Right kidney (tissue), 1 donor: ENCODE results near the gene PXMP4.
"Not testable (repeated sequence)": the region's sequence is repeated elsewhere in the genome, so short reads cannot be mapped to it uniquely, and the experiment has no call there.

Source experiments
- DNase-seq: peaks from one replicate; pipeline ENCODE4 v3.0.0-alpha.2; 2016

The PXMP4 gene

GRCh38 chr20:33704197-33704924 is 15.7 kb downstream of the PXMP4 start:
- no peak for DNase-seq

GRCh38 chr20:33703498-33704137 is 16.5 kb downstream of the PXMP4 start:
- DNase-seq, result no peak

GRCh38 chr20:33702861-33703260 is 17.2 kb downstream of the PXMP4 start:
- no peak for DNase-seq

GRCh38 chr20:33701629-33702450 is 18.3 kb downstream of the PXMP4 start:
- DNase-seq, result no peak

GRCh38 chr20:33700696-33701441 is 19.2 kb downstream of the PXMP4 start:
- DNase-seq, result not testable (repeated sequence)

GRCh38 chr20:33698966-33699365 is 21.1 kb downstream of the PXMP4 start:
- not testable (repeated sequence) for DNase-seq

GRCh38 chr20:33697129-33697528 is 23.0 kb downstream of the PXMP4 start:
- no peak for DNase-seq

GRCh38 chr20:33696448-33696847 is 23.7 kb downstream of the PXMP4 start:
- DNase-seq, result no peak

- no peak for DNase-seq
Observed at GRCh38 chr20:33694639-33695012, 25.5 kb downstream of the PXMP4 start.

GRCh38 chr20:33693741-33694638 is 26.1 kb downstream of the PXMP4 start:
- no peak for DNase-seq

GRCh38 chr20:33693289-33693688 is 26.8 kb downstream of the PXMP4 start:
- no peak for DNase-seq

GRCh38 chr20:33689973-33690372 is 30.1 kb downstream of the PXMP4 start:
- no peak for DNase-seq

- DNase-seq, result no peak
Observed at GRCh38 chr20:33689493-33689892, 30.6 kb downstream of the PXMP4 start.

GRCh38 chr20:33688938-33689424 is 31.1 kb downstream of the PXMP4 start:
- no peak for DNase-seq

- no peak for DNase-seq
Observed at GRCh38 chr20:33687993-33688937, 31.8 kb downstream of the PXMP4 start.

- no peak for DNase-seq
Observed at GRCh38 chr20:33687370-33687915, 32.7 kb downstream of the PXMP4 start.

- DNase-seq, result no peak
Observed at GRCh38 chr20:33686984-33687366, 33.1 kb downstream of the PXMP4 start.

GRCh38 chr20:33686100-33686983 is 33.8 kb downstream of the PXMP4 start, which contains the start of gene E2F1:
Gene E2F1, minus strand, starts transcription at chr20:33686385. Its CDS starts 121 bp downstream, at chr20:33686264.
- peak; percentile 61 for DNase-seq
